Measurements from ENCODE around the gene ZNF672.

The ZNF672 gene

DNA sequence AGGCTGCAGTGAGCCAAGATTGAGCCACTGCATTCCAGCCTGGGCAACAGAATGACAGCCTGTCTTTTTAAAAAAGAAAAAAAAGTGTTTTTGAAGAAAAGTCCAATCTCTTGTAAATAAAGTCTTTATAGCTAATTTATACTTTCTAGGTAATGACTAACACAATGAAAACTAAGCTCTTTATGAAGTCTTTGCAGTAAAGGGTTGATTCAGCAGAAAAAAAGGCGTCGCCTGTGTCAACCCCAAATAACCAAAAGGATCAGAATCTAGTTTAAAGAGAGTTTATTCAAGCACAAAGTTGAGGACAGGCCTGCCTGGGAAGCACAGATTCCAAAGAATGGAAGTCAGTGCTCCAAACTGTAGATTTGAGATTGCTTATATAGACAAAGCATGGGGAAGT lies 53.7 kb downstream of the ZNF672 start:
- DNase-seq, result no peak

- no peak for DNase-seq
Measured at GRCh38 chr1:248892590-248892989, 54.6 kb downstream of the ZNF672 start.

GRCh38 chr1:248894837-248895236 lies 56.8 kb downstream of the ZNF672 start:
- DNase-seq, result no peak

DNA sequence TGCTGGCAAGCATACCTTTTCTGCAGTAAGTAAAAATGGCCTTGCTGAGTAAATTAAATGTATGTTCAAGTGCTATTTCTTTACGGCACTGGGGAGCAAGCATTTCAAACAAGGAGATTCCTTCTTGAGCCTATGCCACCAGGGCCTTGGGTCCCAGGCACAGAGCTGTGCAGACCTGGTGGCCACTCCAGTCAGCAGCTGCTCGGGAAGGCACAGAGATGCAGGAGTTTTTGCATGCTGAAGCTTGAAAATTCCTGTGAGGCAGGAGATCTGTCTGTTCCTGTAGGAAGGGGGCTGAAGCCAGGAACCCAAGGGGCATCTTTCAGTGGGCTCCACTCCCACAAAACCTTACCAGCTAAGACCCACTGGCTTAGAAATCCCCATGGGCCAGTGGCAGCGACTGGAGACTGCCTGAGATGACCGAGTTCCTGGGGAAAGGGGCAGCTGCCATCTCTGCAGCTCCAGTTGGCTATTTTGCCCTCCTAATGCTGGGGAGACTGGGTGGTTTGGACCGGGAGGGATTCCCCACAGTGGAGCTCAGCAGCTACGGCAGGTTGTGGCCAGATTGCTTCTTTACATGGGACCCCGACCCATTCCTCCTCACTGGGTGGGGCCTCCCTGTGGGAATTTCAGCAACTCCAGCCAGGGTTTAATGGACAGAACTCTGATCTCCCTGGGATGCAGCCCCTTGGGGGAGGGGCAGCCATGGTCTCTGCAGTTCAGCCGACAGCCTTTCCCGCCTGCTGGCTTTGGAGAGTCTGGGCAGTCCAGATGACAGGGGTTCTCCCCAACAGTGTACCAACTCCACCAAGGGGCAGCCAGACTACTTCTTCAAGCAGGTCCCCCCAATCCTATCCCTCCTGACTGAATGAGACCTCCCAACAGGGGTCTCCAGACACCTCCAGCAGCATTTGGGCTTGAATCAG lies 59.7 kb downstream of the ZNF672 start:
- DNase-seq, result no peak
